PC-9 (cell line): Measurements from ENCODE around the gene SBF1. TPM values are rescaled to one million over a fixed set of nuclear protein-coding genes. Genes with fewer than 3 reads are reported as not detected.

Experiments used
- BruUV-seq: library from RNA; stranded (reverse); fragments of 400-500 nt; replicated peaks from 2 replicates; lab custom pipeline; 2021; lab: Mats Ljungman, UMichigan
- CTCF ChIA-PET: fragments of 300-600 bp; sonication (Branson Sonifier 250); formaldehyde crosslinking; loops from one replicate; lab custom pipeline; 2022; ENCODE audit warnings: antibody characterized with exemption; lab: Charles Lee
- POLR2A ChIA-PET: fragments of 300-600 bp; sonication (Branson Sonifier 250); formaldehyde crosslinking; loops from one replicate; lab custom pipeline; 2022; ENCODE audit warnings: antibody characterized with exemption; ENCODE audit not compliant: unreplicated experiment; lab: Charles Lee
- DNase-seq, 2 experiments: peaks; one replicate each; pipeline versions ENCODE4 v3.0.0 to v3.0.0-alpha.2; 2015 to 2022; ENCODE audit warnings: mixed read lengths in 1 of 2
- H2AFZ ChIP-seq: fragments of 200-600 bp; sonication (generic); 2 replicates; pipeline ENCODE4 v1.8.1; 2017; ENCODE audit warnings: antibody characterized with exemption
- H3F3A ChIP-seq: fragments of 200-600 bp; sonication (generic); 2 replicates; pipeline ENCODE4 v1.8.1; 2017; ENCODE audit warnings: antibody characterized with exemption, mild to moderate bottlenecking, low read depth; ENCODE audit not compliant: insufficient read depth
- H3K27ac ChIP-seq: fragments of 200-600 bp; sonication (generic); 2 replicates; pipeline ENCODE4 v1.6.1; 2016; ENCODE audit warnings: mixed run types
- H3K27me3 ChIP-seq: fragments of 200-600 bp; sonication (generic); 2 replicates; pipeline ENCODE4 v1.6.1; 2016; ENCODE audit warnings: low read depth, mixed run types; ENCODE audit not compliant: insufficient read depth
- H3K36me3 ChIP-seq: fragments of 200-600 bp; sonication (generic); 2 replicates; pipeline ENCODE4 v1.6.1; 2016; ENCODE audit warnings: low read depth, mixed run types
- H3K4me1 ChIP-seq: fragments of 200-600 bp; sonication (generic); replicated peaks from 2 replicates; pipeline ENCODE4 v1.6.1; 2016; ENCODE audit warnings: mixed run types; ENCODE audit not compliant: insufficient read depth
- H3K4me2 ChIP-seq: fragments of 200-600 bp; sonication (generic); 2 replicates; pipeline ENCODE4 v1.6.1; 2017; ENCODE audit warnings: mixed run types
- H3K4me3 ChIP-seq: fragments of 200-600 bp; sonication (generic); 2 replicates; pipeline ENCODE4 v1.6.1; 2016; ENCODE audit warnings: mixed run types
- H3K79me2 ChIP-seq: fragments of 200-600 bp; sonication (generic); 2 replicates; pipeline ENCODE4 v1.6.1; 2017; ENCODE audit warnings: low read depth, mixed run types
- H3K9me2 ChIP-seq: fragments of 200-600 bp; sonication (generic); 2 replicates; pipeline ENCODE4 v1.8.1; 2017; ENCODE audit warnings: mild to moderate bottlenecking; ENCODE audit not compliant: insufficient read depth
- H3K9me3 ChIP-seq: fragments of 200-600 bp; sonication (generic); 2 replicates; pipeline ENCODE4 v1.8.1; 2016; ENCODE audit warnings: low read depth; ENCODE audit not compliant: insufficient read depth
- H4K20me1 ChIP-seq: fragments of 200-600 bp; sonication (generic); 2 replicates; pipeline ENCODE4 v1.8.1; 2017; ENCODE audit not compliant: insufficient read depth
- CTCF ChIP-seq: fragments of 200-600 bp; sonication (generic); conservative IDR thresholded peaks from 2 replicates; pipeline ENCODE4 v1.6.1; 2017; ENCODE audit warnings: mixed run types, antibody characterized with exemption, mild to moderate bottlenecking, moderate library complexity
- EZH2 ChIP-seq: fragments of 200-600 bp; sonication (generic); IDR thresholded peaks from 2 replicates; pipeline ENCODE4 v1.8.0; 2017; ENCODE audit warnings: antibody characterized with exemption, low read depth
- intact Hi-C: fragments of 100-400 bp; cut with micrococcal nuclease; formaldehyde crosslinking; loops from one replicate; pipeline ENCODE4 v1.10.0; 2022; ENCODE audit not compliant: unreplicated experiment
- total RNA-seq: library from RNA; stranded (reverse); gene quantifications from 2 replicates; pipeline ENCODE4 v1.2.3, GENCODE V29; 2021

Gene SBF1
- total RNA-seq, 1 experiment from 2014 or later = 85.2 TPM

DNA sequence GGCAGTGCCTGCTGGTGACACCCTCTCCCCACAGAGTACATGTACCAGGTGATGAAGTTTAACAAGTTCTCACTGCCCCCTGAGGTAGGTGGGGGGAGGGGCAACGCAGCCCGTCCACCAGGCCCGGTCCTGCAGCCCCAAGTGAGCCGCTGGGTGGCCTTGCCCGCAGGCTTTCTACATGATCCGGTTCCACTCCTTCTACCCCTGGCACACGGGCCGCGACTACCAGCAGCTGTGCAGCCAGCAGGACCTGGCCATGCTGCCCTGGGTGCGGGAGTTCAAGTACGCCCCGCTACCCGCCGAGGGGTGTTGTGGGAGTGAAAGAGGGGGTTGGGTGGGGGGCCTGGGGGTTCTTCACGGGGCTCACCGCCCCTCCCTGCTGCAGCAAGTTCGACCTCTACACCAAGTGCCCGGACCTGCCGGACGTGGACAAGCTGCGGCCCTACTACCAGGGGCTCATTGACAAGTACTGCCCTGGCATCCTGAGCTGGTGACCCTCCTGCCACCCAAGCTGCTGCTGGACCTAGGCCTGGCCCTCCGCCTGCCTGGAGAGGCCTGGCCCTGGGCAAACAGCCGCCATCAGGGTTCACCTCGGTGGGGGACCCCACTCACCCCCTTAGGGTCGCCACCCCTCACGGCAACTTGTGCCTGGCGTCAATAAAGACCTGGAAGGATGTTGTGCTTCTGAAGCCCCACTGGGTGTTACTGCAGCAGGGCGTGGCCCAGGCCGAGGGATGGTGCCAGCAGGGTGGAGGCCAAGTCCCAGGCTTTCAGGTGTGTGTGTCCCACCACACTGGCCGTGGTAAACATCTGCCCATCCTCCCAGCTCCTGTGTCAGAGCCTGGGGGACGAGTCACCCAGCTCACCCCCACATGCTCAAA lies 14.8 kb upstream of the SBF1 start:
- no TSS peak for BruUV-seq
- TF ChIP-seq CTCF = no peak
- no peak for TF ChIP-seq EZH2
- no peak for DNase-seq
- Histone ChIP-seq H3K36me3 (no peaks in the 10 kb centered on the region), H3K4me1 (0 out of 2 replicates have a peak, but pooled peaks cover 4% of the 10 kb centered on the region), H3K27me3 (no peaks in the 10 kb centered on the region), H3F3A (peaks cover 9% of the 10 kb centered on the region), H3K79me2 (no peaks in the 10 kb centered on the region), H3K27ac (no peak overlapping the region), H2AFZ (no peak overlapping the region), H3K4me3 (no peak overlapping the region), H4K20me1 (peaks cover 3% of the 10 kb centered on the region; the same call in 1 of the 2 replicates), H3K9me2 (no peaks in the 10 kb centered on the region), H3K9me3 (no peaks in the 10 kb centered on the region), H3K4me2 (no peak overlapping the region)
- ChIA-PET POLR2A (interaction anchor here (0.6 kb wide), 1 partner anchor 170 kb away, joined by 4 read pairs; no protein-coding TSS in a partner anchor), CTCF (no interaction called here)
- intact Hi-C loops = no loop called here

GRCh38 chr22:50488886-50489285 lies 14.1 kb upstream of the SBF1 start:
- no peaks in the 10 kb centered on the region for H3K9me2 ChIP-seq
- CTCF ChIA-PET = no interaction called here
- BruUV-seq = no TSS peak
- H4K20me1 ChIP-seq = peaks cover 8% of the 10 kb centered on the region
- no peaks in the 10 kb centered on the region for H3K27me3 ChIP-seq
- intact Hi-C loops = no loop called here
- H3K4me1 ChIP-seq = 0 out of 2 replicates have a peak, but pooled peaks cover 4% of the 10 kb centered on the region
- H3K36me3 ChIP-seq = no peaks in the 10 kb centered on the region
- no peak for TF ChIP-seq EZH2
- no peak for TF ChIP-seq CTCF
- peaks cover 16% of the 10 kb centered on the region for H3F3A ChIP-seq
- no peak overlapping the region for H3K27ac ChIP-seq
- H2AFZ ChIP-seq = no peak overlapping the region
- H3K4me3 ChIP-seq = no peak overlapping the region
- DNase-seq = no peak
- H3K9me3 ChIP-seq = no peaks in the 10 kb centered on the region
- H3K4me2 ChIP-seq = no peak overlapping the region
- H3K79me2 ChIP-seq = no peaks in the 10 kb centered on the region
- POLR2A ChIA-PET = no interaction called here

GRCh38 chr22:50488006-50488677 lies 13.3 kb upstream of the SBF1 start:
- Histone ChIP-seq H3K27ac (no peak overlapping the region), H2AFZ (no peak overlapping the region), H3K27me3 (no peaks in the 10 kb centered on the region), H3K9me2 (no peaks in the 10 kb centered on the region), H4K20me1 (peaks cover 9% of the 10 kb centered on the region), H3K9me3 (no peaks in the 10 kb centered on the region), H3F3A (peaks cover 17% of the 10 kb centered on the region), H3K4me2 (no peak overlapping the region), H3K4me3 (no peak overlapping the region), H3K79me2 (no peaks in the 10 kb centered on the region), H3K36me3 (peaks cover 3% of the 10 kb centered on the region; the same call in 1 of the 2 replicates), H3K4me1 (0 out of 2 replicates have a peak, but pooled peaks cover 6% of the 10 kb centered on the region)
- intact Hi-C loops = no loop called here
- DNase-seq = no peak
- CTCF ChIA-PET = no interaction called here
- no TSS peak for BruUV-seq
- TF ChIP-seq EZH2 (no peak), CTCF (no peak)
- POLR2A ChIA-PET = no interaction called here
